H9 (cell line): Measurements from ENCODE around the gene ACTN3. TPM values are rescaled to one million over a fixed set of nuclear protein-coding genes. Genes with fewer than 3 reads are reported as not detected.

ENCODE experiments used
- DNase-seq: peaks from one replicate; pipeline ENCODE4 v3.0.0-alpha.2; 2017
- H2AFZ ChIP-seq: one replicate; pipeline ENCODE4 v1.6.1; 2013; ENCODE audit warnings: mild to moderate bottlenecking, low read length, control low read depth, moderate library complexity
- H2AK5ac ChIP-seq: 2 replicates; pipeline ENCODE4 v1.6.1; 2013; ENCODE audit warnings: low read length, control low read depth, mixed read lengths; ENCODE audit not compliant: insufficient read length
- H2BK120ac ChIP-seq: one replicate; pipeline ENCODE4 v1.6.1; 2013; ENCODE audit warnings: low read depth, mild to moderate bottlenecking, low read length, control low read depth, inconsistent platforms; ENCODE audit not compliant: poor library complexity, severe bottlenecking
- H2BK12ac ChIP-seq: 2 replicates; pipeline ENCODE4 v1.6.1; 2013; ENCODE audit warnings: low read length, control low read depth, mixed read lengths, low read depth; ENCODE audit not compliant: insufficient read length
- H2BK15ac ChIP-seq: 2 replicates; pipeline ENCODE4 v1.6.1; 2013; ENCODE audit warnings: low read depth, low read length, control low read depth
- H2BK20ac ChIP-seq: one replicate; pipeline ENCODE4 v1.6.1; 2013; ENCODE audit warnings: low read depth, mild to moderate bottlenecking, low read length, control low read depth, inconsistent platforms; ENCODE audit not compliant: poor library complexity, severe bottlenecking
- H2BK5ac ChIP-seq: 2 replicates; pipeline ENCODE4 v1.6.1; 2013; ENCODE audit warnings: low read length, control low read depth, mixed read lengths; ENCODE audit not compliant: insufficient read length
- H3K14ac ChIP-seq: 2 replicates; pipeline ENCODE4 v1.6.1; 2013; ENCODE audit warnings: low read length, control low read depth; ENCODE audit not compliant: insufficient read depth
- H3K18ac ChIP-seq: 2 replicates; pipeline ENCODE4 v1.6.1; 2013; ENCODE audit warnings: low read depth, mild to moderate bottlenecking, mixed read lengths, low read length, control low read depth; ENCODE audit not compliant: insufficient read length
- H3K23ac ChIP-seq: 2 replicates; pipeline ENCODE4 v1.6.1; 2013; ENCODE audit warnings: low read length, control low read depth, mixed read lengths, low read depth; ENCODE audit not compliant: insufficient read length
- H3K23me2 ChIP-seq: 2 replicates; pipeline ENCODE4 v1.6.1; 2013; ENCODE audit warnings: low read depth, mild to moderate bottlenecking, mixed read lengths, low read length, control low read depth; ENCODE audit not compliant: insufficient read length, poor library complexity, severe bottlenecking
- H3K27ac ChIP-seq: 2 replicates; pipeline ENCODE4 v1.5.1; 2013; ENCODE audit warnings: low read length, control low read depth, mixed read lengths, low read depth; ENCODE audit not compliant: insufficient read length
- H3K27me3 ChIP-seq: 2 replicates; pipeline ENCODE4 v1.6.1; 2013; ENCODE audit warnings: low read length, control low read depth, inconsistent platforms; ENCODE audit not compliant: insufficient read depth
- H3K4ac ChIP-seq: 2 replicates; pipeline ENCODE4 v1.6.1; 2013; ENCODE audit warnings: low read depth, mild to moderate bottlenecking, control low read depth, inconsistent platforms, low read length, moderate library complexity
- H3K4me1 ChIP-seq: 2 replicates; pipeline ENCODE4 v1.6.1; 2013; ENCODE audit warnings: low read length, control low read depth, inconsistent platforms; ENCODE audit not compliant: insufficient read depth
- H3K4me2 ChIP-seq: 2 replicates; pipeline ENCODE4 v1.6.1; 2013; ENCODE audit warnings: low read length, control low read depth, mixed read lengths; ENCODE audit not compliant: insufficient read length, insufficient read depth
- H3K56ac ChIP-seq: 2 replicates; pipeline ENCODE4 v1.6.1; 2013; ENCODE audit warnings: low read depth, mild to moderate bottlenecking, mixed read lengths, low read length, control low read depth; ENCODE audit not compliant: insufficient read length
- H3K79me1 ChIP-seq: 2 replicates; pipeline ENCODE4 v1.6.1; 2013; ENCODE audit warnings: low read depth, mild to moderate bottlenecking, moderate library complexity, low read length, control low read depth, inconsistent platforms; ENCODE audit not compliant: insufficient read depth, poor library complexity, severe bottlenecking
- H3K79me2 ChIP-seq: 2 replicates; pipeline ENCODE4 v1.6.1; 2013; ENCODE audit warnings: low read length, control low read depth, inconsistent platforms; ENCODE audit not compliant: insufficient read depth
- H3K9ac ChIP-seq: 2 replicates; pipeline ENCODE4 v1.6.1; 2013; ENCODE audit warnings: low read length, control low read depth, mixed read lengths; ENCODE audit not compliant: insufficient read length; ENCODE audit errors: extremely low read depth
- H3K9me3 ChIP-seq: one replicate; pipeline ENCODE4 v1.6.1; 2013; ENCODE audit warnings: low read depth, low read length, inconsistent platforms; ENCODE audit not compliant: control insufficient read depth
- H3T11ph ChIP-seq: one replicate; pipeline ENCODE4 v1.6.1; 2013; ENCODE audit warnings: mild to moderate bottlenecking, low read length, control low read depth, inconsistent platforms
- H4K20me1 ChIP-seq: one replicate; pipeline ENCODE4 v1.6.1; 2013; ENCODE audit not compliant: control insufficient read depth, insufficient read length, insufficient read depth
- H4K5ac ChIP-seq: 2 replicates; pipeline ENCODE4 v1.6.1; 2013; ENCODE audit warnings: low read depth, mild to moderate bottlenecking, mixed read lengths, low read length, control low read depth; ENCODE audit not compliant: insufficient read length
- H4K8ac ChIP-seq: replicated peaks from 2 replicates; pipeline ENCODE4 v1.6.1; 2013; ENCODE audit warnings: low read length, control low read depth, mixed read lengths, low read depth; ENCODE audit not compliant: insufficient read length
- H4K91ac ChIP-seq: 2 replicates; pipeline ENCODE4 v1.6.1; 2013; ENCODE audit warnings: low read depth, mild to moderate bottlenecking, moderate library complexity, mixed read lengths, low read length, control low read depth; ENCODE audit not compliant: insufficient read length
- H3K27ac Mint-ChIP-seq, 3 experiments: 2 replicates in 2 of 3; 3 replicates in 1 of 3; pipeline ENCODE4 v1.8.0; 2020 to 2021; ENCODE audit warnings: mixed read lengths in 3 of 3, mild to moderate bottlenecking in 1 of 3, moderate library complexity in 1 of 3
- H3K27me3 Mint-ChIP-seq: 2 replicates; pipeline ENCODE4 v1.8.0; 2021; ENCODE audit warnings: low read depth, mild to moderate bottlenecking, moderate library complexity, mixed read lengths
- H3K36me3 Mint-ChIP-seq, 3 experiments: 2 replicates in 2 of 3; 3 replicates in 1 of 3; pipeline ENCODE4 v1.8.0; 2020 to 2021; ENCODE audit warnings: low read depth in 3 of 3, mixed read lengths in 3 of 3; ENCODE audit not compliant: insufficient read depth in 1 of 3
- H3K4me1 Mint-ChIP-seq, 2 experiments: 2 replicates each; pipeline ENCODE4 v1.8.0; 2020; ENCODE audit warnings: mixed read lengths in 2 of 2
- H3K4me3 Mint-ChIP-seq, 2 experiments: 2 replicates in 1 of 2; 3 replicates in 1 of 2; pipeline ENCODE4 v1.8.0; 2020 to 2021; ENCODE audit warnings: mild to moderate bottlenecking in 2 of 2, mixed read lengths in 2 of 2, moderate library complexity in 1 of 2
- H3K9me3 Mint-ChIP-seq, 2 experiments: 2 replicates in 1 of 2; 3 replicates in 1 of 2; pipeline ENCODE4 v1.8.0; 2020; ENCODE audit warnings: mild to moderate bottlenecking in 2 of 2, mixed read lengths in 2 of 2, moderate library complexity in 1 of 2
- WGBS: extraction: QIAGEN DNeasy Blood & Tissue Kit; methylation state at CpG from one replicate; pipeline ENCODE4 v1.1.7; 2013; ENCODE audit warnings: missing lambda C conversion rate, low lambda C conversion rate, mixed read lengths; ENCODE audit not compliant: insufficient read length; ENCODE audit errors: extremely low coverage; 5-methylcytosine and 5-hydroxymethylcytosine counted together
- total RNA-seq: library from RNA; stranded (reverse); gene quantifications from 2 replicates; pipeline ENCODE4 v1.2.1, GENCODE V29; 2021
- TF ChIP-seq, protein P1 (sequence below): fragments of 200-600 bp; sonication (generic); conservative IDR thresholded peaks from 3 replicates; pipeline ENCODE4 v1.8.0; 2021; ENCODE audit warnings: antibody characterized with exemption, mild to moderate bottlenecking

ACTN3 gene
- total RNA-seq, 1 experiment from 2014 or later: 45.7 TPM

- Histone ChIP-seq H4K5ac (no peak overlapping the region), H3K79me1 (no peaks in the 10 kb centered on the region), H2AFZ (no peak overlapping the region), H4K20me1 (no peaks in the 10 kb centered on the region), H2BK5ac (no peak overlapping the region), H3T11ph (no peak overlapping the region), H4K91ac (no peak overlapping the region), H3K79me2 (no peaks in the 10 kb centered on the region), H2BK120ac (no peak overlapping the region), H3K18ac (no peak overlapping the region), H2BK15ac (no peak overlapping the region), H3K23me2 (no peaks in the 10 kb centered on the region), H3K4me1 (no peaks in the 10 kb centered on the region), H3K9ac (no peak overlapping the region), H4K8ac (no peak overlapping the region), H3K4me2 (peak overlapping the region; percentile 57), H3K14ac (no peak overlapping the region), H2BK12ac (no peak overlapping the region), H3K23ac (no peak overlapping the region), H3K9me3 (no peaks in the 10 kb centered on the region), H2BK20ac (no peak overlapping the region), H2AK5ac (no peak overlapping the region), H3K56ac (no peak overlapping the region), H3K27ac (no peak overlapping the region), H3K4ac (no peak overlapping the region), H3K27me3 (no peaks in the 10 kb centered on the region)
- H3K36me3 Mint-ChIP-seq: peaks cover 0 to 28% (median 20%) of the 10 kb centered on the region in 3 experiments; a peak in 5 of 7 replicates
- TF ChIP-seq, protein P1, sequence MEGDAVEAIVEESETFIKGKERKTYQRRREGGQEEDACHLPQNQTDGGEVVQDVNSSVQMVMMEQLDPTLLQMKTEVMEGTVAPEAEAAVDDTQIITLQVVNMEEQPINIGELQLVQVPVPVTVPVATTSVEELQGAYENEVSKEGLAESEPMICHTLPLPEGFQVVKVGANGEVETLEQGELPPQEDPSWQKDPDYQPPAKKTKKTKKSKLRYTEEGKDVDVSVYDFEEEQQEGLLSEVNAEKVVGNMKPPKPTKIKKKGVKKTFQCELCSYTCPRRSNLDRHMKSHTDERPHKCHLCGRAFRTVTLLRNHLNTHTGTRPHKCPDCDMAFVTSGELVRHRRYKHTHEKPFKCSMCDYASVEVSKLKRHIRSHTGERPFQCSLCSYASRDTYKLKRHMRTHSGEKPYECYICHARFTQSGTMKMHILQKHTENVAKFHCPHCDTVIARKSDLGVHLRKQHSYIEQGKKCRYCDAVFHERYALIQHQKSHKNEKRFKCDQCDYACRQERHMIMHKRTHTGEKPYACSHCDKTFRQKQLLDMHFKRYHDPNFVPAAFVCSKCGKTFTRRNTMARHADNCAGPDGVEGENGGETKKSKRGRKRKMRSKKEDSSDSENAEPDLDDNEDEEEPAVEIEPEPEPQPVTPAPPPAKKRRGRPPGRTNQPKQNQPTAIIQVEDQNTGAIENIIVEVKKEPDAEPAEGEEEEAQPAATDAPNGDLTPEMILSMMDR: no peak
- H3K4me3 Mint-ChIP-seq: peak overlapping the region; percentile 82 to 85
- no peaks in the 10 kb centered on the region; a peak in 1 of 5 replicates for H3K9me3 Mint-ChIP-seq
- whole genome bisulfite sequencing: no CpG with 5 or more reads among the region's 5 CpGs
- peak; percentile 63 for DNase-seq
- H3K27ac Mint-ChIP-seq: peak overlapping the region in 1 of 3 experiments; percentile 40; a peak in 1 of 7 replicates
- H3K27me3 Mint-ChIP-seq: no peaks in the 10 kb centered on the region; the same call in 1 of the 2 replicates
- peaks cover 37 to 38% of the 10 kb centered on the region in 2 experiments for H3K4me1 Mint-ChIP-seq
Observed at GRCh38 chr11:66547662-66548009, 933 bp downstream of the ACTN3 start.
